Measurements from ENCODE around the gene GNAT2. TPM values are rescaled to one million over a fixed set of nuclear protein-coding genes. Genes with fewer than 3 reads are reported as not detected.
A peak's percentile ranks its signal among the peaks of the same experiment; 100 is the strongest.

The GNAT2 gene
- total RNA-seq, 1 donor from 2014 or later, result 0.25 TPM

DNA sequence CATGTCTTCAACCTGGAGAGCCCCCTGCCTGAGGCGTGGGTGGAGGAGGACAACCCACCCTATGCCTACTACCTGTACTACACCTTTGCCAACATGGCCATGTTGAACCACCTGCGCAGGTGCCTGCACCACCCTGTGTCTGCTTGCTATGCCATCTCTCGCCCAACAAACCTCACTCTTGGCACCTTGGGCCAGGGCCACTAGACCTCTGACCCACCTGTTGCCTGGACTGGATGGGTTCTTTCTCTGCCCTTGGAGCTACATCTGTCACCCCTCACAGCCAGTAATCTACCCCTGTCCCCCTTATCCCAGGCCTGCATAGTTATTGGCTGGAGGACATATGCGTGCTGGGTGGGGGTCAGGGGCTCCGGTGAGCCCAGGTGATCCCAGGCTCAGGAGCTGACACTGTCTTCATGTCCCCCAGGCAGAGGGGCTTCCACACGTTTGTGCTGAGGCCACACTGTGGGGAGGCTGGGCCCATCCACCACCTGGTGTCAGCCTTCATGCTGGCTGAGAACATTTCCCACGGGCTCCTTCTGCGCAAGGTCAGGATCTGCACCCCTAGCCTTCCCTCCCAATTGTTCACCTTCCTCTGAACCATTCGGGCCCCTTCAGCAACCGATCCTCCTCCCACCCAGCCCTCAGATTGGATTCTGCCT is 10.1 kb upstream of the GNAT2 start:
- ATAC-seq (no peak), DNase-seq (ENCODE audit: low spot score) (no peak)

DNA sequence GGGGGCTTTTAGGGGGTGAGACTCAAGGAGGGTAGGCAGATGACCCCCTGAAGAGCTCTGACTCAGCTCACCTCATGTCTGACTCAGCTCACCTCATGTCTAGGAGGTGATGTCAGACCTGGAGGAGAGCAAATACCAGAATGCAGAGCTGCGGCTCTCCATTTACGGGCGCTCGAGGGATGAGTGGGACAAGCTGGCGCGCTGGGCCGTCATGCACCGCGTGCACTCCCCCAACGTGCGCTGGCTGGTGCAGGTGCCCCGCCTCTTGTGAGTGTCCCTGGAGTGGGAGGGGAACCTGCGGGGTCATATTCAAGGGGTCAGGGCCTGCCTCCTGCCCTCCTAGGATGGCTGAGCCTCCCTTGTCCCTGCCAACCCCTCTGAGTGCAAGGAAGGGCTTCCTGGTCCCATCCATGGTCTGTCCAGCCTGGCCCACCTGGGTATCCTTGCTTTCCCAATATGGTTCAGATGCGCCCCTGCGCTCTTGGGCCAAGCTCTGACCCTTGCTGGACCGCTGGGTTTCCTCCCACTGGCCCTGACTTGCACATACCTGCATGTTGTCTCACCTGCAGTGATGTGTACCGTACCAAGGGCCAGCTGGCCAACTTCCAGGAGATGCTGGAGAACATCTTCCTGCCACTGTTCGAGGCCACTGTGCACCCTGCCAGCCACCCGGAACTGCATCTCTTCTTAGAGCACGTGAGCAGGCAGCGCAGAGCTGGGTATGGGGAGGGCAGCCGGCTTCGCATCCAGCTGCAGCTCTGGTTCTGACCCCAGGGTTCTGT is 9.3 kb upstream of the GNAT2 start:
- peak; percentile 10 for ATAC-seq
- DNase-seq (ENCODE audit: low spot score), result no peak

DNA sequence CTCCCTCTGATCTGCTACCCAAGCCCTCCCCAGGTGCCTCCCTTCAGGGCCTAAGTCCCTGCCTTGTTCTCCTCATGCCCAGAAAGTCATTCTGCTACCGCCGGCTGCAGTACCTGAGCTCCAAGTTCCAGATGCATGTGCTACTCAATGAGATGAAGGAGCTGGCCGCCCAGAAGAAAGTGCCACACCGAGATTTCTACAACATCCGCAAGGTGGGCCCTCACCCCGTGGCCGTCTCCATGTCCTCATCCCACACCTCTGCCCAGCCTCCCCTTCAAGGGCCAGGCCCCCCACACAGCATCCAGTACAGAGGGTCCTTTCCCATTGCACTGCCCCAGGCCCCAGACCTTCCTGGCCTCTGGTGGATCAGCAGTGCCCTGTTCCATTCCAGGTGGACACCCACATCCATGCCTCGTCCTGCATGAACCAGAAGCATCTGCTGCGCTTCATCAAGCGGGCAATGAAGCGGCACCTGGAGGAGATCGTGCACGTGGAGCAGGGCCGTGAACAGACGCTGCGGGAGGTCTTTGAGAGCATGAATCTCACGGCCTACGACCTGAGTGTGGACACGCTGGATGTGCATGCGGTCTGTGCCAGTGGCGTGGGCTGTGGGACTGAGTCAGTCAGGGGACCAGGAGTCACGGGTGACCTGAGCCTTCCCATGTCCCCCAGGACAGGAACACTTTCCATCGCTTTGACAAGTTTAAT is 8.4 kb upstream of the GNAT2 start:
- DNase-seq (ENCODE audit: low spot score), result no peak
- ATAC-seq, result no peak

DNA sequence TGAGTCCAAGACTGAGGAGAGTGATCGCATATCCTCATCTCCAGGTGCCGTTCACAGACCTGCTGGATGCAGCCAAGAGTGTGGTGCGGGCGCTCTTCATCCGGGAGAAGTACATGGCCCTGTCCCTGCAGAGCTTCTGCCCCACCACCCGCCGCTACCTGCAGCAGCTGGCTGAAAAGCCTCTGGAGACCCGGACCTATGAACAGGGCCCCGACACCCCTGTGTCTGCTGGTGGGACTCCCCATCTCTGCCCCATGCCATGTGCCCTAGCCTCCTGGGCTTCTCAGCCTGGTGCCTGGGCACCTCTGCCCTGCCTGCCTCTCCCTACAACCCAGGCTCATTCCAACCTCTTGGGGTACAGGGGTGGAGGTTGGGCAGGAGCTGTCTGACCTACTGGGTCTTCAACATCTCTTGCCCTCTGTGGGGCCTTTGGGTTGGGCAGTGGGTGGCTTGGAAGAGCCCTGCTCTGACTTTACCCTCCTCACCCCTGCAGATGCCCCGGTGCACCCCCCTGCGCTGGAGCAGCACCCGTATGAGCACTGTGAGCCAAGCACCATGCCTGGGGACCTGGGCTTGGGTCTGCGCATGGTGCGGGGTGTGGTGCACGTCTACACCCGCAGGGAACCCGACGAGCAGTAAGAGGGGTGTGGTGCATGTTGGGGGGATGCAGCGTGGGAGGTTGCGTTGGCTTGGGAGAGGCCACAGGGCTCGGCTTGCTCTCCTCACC is 7.4 kb upstream of the GNAT2 start:
- no peak for ATAC-seq
- no peak for DNase-seq (ENCODE audit: low spot score)

DNA sequence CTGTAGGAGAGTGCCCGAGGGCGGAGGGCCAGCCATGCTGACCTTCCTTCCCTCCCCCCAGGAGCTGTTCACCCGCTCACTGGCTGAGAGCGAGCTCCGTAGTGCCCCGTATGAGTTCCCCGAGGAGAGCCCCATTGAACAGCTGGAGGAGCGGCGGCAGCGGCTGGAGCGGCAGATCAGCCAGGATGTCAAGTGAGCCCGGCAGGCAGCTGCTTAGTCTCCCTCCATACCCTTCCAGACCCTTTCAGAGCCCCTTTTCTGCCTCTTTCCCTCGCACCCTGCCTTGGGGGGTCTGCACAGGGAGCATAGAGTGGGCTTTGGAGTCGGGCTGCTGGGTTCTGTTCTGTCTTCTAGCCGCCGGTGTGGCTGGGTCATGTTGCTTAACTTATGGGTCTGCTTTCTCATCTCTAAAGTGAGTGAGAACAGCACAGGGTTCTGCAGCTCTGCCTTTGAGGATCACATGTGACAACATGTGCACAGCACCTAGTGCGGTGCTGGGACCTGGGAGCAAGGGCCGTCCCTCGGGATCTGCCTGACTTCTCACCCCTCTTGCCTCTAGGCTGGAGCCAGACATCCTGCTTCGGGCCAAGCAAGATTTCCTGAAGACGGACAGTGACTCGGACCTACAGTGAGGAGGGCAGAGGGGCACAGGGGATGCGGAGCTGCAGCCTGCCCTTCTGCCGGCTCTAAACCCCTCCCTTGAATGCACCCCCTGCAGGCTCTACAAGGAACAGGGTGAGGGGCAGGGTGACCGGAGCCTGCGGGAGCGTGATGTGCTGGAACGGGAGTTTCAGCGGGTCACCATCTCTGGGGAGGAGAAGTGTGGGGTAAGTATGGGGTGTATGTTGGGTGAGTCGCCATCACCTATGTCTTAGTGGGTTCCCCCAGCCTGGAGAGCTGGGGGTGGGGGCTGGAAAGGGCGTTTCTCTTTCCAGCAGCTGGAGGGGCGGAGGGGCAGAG is 6.5 kb upstream of the GNAT2 start:
- ATAC-seq, result no peak
- DNase-seq (ENCODE audit: low spot score), result no peak

DNA sequence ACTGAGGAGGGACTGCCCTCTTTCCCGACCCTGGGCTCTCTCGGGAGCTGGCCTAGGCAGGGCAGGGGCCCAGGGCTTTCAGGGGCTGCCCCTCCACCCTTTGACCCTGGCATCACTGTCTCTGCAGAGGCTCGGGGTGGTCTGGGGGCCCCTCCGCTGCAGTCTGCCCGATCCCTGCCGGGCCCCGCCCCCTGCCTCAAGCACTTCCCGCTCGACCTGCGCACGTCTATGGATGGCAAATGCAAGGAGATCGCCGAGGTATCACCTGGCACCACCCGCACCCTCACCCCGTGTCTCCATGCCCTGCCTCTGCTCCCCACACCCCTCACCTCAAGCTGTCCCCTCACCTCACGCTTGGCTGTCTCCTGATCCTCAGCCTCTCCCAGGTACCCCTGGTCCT is 5.8 kb upstream of the GNAT2 start:
- ATAC-seq (no peak), DNase-seq (ENCODE audit: low spot score) (no peak)

DNA sequence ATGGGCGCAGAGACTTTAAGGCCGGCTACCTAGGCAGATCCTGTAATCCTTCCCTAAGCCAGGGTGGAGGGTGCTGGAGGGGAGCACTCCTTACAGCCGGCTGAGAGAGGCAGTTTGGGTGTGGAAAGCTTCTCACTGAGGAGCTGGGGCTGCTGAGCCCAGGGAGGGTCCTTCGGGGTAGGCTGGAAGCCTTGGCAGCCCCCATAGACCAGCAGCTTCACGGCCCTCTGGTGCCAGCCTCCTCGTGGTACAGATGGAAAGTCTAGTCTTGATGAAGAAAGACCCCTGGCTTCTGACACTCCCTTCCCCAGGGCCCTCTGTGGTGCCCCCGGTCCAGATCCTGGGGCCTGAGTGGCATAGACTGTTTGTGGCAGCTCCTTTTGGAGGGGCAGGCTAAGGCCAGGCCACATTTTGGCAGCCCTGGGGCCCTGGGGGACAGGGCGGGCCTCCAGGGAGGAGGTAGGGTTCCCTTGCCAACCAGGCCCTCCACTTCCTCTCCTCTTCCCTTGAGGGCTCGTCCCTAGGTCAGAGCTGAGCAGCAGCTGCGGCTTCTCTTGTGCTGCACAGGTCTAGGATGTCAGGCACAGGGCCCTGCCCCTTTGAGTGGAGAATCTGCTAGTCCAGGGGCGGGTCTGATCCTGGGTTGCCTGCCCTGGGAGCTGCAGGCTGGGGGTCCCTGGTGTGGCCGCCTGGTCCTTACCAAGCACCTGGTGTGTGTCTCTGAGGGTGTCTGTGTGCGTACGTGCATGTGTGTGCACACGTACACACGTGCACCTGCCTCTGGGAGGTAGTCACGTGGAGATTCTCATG is 5.0 kb upstream of the GNAT2 start:
- no peak for ATAC-seq
- no peak for DNase-seq (ENCODE audit: low spot score)

DNA sequence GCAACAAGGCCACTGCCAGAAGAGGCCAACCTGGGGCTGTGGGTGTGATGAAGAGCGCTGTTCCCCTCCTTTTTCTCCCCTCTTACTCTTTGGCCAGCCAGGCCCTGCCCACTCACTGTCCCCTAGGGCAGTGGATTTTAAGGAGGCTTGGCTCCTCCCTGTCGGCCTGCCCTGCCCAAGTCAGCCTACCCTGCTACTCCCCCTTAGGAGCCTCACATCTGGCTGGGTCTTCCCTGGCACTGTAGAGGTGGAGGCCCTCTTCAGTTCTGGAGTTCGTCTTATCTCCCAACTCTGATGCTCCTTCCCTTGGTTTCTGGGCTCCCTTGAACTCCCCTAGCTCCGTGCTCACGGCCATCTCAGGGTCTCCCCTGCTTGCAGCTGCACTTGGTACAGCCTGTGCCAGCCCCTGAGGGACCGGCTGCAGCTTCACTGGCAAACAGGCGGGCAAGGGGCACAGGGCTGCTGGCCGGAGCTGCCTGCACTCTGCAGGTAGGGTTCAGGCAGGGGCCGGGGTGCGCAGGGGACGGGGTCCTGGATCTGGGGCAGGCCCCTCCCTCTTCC is 4.3 kb upstream of the GNAT2 start:
- no peak for ATAC-seq
- DNase-seq (ENCODE audit: low spot score), result peak; percentile 43

DNA sequence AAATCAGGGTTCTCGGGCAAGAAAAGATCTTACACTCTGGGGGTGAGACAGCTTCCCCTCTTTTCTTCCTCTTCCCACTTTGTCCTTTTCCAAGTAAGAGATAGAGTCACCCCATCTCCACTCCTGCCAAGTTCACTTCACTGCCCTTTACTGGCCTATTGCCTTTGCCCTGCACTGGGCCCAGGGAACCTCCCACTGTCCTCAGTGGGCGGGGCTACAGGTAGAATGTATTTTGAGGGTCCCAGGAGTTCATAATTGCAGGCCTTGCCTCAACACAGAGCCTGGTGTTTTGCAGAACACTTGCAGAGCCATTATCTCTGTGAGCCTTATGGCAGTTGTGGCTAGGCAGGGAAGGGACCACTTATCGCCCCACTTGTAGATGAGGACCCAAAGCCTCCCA is 3.5 kb upstream of the GNAT2 start:
- ATAC-seq, result no peak

DNA sequence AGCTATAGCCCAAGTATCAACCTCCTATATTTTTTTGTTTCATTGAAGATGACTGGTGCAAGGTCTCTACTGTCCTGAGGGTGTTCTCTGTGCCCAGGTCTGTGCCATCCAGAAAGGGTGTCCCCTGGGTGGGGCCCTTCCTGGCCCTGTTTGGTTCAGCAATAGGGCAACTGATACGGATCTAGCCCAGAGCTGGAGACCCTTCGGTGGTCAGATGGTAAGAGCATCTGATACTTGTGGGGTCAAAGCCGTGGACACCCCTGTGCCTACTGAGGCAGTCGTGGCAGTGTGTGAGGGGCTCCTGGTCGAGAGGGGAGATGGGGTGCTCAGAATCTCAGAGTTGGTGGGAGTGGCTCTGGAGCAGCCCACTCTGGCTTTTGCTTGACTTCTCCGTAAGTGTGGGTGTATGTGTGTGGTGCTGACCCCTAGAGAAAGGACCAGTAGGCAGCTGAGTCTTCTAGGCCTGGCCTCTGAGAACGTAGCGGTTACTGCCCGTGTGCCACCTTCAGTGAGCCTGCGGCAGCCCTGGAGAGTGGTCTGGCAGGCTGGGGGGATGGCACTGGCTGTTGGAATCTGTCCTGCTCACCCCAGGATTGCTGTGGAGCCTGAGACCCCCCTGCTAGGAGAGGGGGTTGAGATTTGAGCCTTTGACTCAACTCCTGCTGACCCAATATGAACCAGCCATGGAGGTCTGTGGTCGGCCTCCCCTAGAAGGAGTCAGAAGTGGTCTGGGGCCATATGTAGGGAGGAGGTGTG is 2.9 kb upstream of the GNAT2 start:
- DNase-seq (ENCODE audit: low spot score) (peak; percentile 44), ATAC-seq (no peak)

More for the DNA sequence above, 3.5 kb upstream of the GNAT2 start:
- peak; percentile 48 for DNase-seq (ENCODE audit: low spot score)

DNA sequence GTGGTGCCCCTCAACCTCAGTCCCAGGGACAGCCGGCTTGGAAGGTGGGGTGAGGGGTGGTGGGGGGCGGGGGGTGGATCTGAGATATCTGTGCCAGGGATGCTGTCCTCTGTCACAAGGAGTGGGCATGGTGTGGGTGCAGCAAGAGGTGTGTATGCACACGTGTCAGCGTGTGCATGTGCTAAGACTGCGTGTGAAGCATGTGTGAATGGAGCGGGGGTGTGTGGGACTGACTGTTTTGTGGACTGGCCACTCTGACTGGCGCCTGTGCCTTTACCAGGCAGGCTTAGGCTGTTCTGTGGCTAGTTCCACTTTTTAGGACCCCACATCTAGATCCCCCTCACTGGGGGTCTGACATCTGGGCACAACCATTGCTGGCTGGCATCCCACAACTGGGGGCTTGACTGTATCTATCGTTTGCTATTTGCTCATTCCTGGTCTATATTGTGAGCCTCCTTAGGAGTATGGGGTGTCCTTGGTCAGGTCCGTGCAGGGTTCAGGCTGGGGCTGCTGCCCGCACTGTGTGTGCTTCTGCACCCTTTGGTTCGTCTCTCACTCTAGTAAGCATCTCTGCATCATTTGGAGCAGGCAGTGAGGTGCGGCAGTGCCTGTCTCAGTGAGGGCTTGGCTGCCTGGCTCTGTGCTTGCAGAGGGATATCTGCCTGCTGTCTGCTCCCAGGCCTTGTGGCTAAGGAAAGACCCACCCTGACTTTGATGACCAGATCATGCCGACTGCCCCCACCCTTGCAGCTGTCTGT is 2.1 kb upstream of the GNAT2 start:
- DNase-seq (ENCODE audit: low spot score) (peak; percentile 46), ATAC-seq (no peak)

DNA sequence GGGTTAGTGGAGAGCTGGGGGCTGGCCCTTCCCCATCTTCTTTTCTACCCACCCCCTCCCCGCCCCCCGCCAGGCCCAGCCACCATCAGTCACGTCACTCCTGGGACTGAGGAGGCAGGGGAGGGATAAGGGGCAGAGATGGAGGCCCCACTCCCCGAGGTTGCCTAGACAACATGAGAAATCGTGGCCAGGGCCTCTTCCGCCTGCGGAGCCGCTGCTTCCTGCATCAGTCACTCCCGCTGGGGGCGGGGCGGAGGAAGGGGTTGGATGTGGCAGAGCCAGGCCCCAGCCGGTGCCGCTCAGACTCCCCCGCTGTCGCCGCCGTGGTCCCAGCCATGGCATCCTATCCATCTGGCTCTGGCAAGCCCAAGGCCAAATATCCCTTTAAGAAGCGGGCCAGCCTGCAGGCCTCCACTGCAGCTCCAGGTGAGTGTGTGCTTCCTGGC is 1.4 kb upstream of the GNAT2 start:
- ATAC-seq, result peak; percentile 69
- peak; percentile 90 for DNase-seq (ENCODE audit: low spot score)

DNA sequence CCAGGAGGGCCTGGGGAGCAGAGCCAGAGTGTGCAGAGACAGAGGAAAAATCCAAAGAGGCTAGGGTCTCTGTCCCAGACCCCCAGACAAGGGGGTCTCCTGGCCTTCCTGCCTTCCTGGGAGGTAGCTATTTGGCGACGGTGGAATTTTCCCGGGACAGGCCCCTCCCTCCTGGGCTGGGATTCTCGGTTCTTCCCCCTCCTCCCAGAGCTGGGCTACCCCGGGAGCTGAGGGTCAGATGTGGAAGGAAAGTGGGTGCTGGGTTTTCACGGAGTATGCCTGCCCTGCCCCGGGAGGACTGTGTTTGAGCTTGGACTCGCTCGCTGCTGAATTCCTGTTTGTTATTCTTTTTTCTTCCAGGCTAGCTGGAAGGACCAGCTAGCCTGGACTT is 980 bp upstream of the GNAT2 start:
- peak; percentile 38 for ATAC-seq
- peak; percentile 60 for DNase-seq (ENCODE audit: low spot score)

DNA sequence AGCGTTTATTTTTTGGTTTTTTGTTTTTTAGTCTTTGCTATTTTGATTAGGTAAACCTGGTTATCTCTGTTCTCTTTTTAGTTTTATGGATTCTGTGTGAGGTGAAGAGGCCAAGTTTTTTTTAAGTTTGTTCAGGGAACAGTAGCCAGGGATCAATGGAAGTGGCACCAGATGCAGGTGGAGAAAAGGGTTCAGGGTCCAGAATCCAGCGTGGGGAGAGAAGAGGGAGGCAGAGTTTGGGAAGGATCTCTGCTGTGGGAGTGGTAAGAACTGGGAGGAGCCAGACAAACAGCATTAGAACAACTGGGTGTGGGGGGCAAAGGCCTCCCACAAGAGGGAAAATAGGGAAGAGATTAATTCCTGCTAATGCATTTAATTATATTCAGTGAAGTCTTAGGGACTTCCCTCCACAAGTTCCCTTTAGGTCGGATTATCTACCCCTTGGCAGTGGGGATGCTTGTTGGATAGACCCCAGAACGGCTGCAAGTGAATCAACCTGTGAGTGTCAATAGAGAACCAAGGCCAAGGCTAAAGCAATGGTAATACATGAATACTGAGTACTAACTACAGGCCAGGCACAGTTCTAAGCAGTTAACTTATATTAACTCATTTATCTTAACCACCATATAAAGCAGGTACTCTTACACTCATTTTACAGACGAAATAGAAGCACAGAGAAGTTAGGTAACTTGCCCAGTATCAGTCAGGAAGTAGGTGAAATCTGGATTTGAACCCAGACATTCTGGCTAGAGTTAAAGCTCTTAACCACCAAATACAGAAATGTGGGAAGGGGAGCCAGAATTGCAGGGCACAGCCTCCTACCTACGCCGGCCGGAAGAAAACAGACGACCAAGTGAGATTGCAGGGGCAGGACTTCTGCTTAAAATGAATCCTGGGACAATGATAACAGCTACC is 498 bp downstream of the GNAT2 start:
- ATAC-seq (peak; percentile 57), DNase-seq (ENCODE audit: low spot score) (peak; percentile 80)

DNA sequence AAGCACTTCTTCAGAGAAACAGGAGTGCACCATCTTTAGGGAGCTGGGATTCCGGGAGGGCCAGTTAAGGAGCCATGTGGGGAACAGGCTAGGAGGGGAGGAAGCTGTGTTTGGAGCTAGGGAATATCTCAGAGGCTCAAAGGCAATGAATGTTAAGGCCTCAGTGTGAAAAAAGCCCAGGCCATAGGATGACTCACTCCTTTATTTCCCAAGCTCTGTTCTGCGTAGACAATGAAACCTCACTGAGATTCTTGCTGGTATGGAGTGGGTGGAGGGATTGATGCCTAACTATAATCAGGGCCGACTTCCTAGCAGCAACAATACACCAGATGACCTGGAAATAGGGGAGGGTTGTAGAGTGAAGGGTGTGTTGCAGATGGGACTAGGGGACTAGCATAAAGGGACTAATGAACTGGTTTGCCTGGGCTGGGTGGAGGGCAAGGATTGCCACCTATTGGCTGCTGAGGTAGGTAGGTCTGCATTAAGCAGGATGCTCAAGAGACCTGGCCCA is 2.1 kb downstream of the GNAT2 start:
- DNase-seq (ENCODE audit: low spot score) (peak; percentile 37), ATAC-seq (no peak)

DNA sequence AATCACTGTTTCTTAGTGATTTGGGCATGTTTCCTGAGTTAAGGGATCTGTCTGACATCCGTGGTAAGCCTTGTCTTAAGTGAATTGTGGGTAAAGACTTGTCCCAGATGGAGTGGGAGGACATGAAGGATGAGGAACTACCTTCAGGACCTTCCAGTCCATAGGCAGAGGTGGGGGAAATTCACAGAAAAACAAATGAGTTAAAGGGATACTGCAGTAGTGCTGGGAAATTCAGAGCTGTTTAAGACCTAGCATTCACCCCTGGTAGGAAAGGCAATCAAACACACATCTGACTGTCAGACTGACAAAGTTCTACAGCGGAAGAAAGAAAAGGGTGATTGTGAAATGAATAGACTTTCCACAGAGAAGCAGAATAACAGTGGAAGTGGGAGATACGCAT is 3.0 kb downstream of the GNAT2 start:
- no peak for ATAC-seq
- no peak for DNase-seq (ENCODE audit: low spot score)
